Jurkat, Clone E6-1 (cell line): ENCODE data around the gene CDV3.

Source experiments
- DNase-seq: peaks from one replicate; pipeline ENCODE4 v3.0.0-alpha.2; 2011; ENCODE audit warnings: low read depth, low spot score
- H3K4me3 ChIP-seq: 2 replicates; pipeline ENCODE4 v1.5.1; 2011; ENCODE audit warnings: mild to moderate bottlenecking, low read length, control low read depth, moderate library complexity

CDV3 gene

GRCh38 chr3:133563186-133563591 is 10.3 kb upstream of the CDV3 start:
- no peak overlapping the region for H3K4me3 ChIP-seq
- DNase-seq, result no peak

- DNase-seq, result no peak
- H3K4me3 ChIP-seq, result no peak overlapping the region
These were observed 9.7 kb upstream of the CDV3 start for GRCh38 chr3:133563816-133564215.

DNA sequence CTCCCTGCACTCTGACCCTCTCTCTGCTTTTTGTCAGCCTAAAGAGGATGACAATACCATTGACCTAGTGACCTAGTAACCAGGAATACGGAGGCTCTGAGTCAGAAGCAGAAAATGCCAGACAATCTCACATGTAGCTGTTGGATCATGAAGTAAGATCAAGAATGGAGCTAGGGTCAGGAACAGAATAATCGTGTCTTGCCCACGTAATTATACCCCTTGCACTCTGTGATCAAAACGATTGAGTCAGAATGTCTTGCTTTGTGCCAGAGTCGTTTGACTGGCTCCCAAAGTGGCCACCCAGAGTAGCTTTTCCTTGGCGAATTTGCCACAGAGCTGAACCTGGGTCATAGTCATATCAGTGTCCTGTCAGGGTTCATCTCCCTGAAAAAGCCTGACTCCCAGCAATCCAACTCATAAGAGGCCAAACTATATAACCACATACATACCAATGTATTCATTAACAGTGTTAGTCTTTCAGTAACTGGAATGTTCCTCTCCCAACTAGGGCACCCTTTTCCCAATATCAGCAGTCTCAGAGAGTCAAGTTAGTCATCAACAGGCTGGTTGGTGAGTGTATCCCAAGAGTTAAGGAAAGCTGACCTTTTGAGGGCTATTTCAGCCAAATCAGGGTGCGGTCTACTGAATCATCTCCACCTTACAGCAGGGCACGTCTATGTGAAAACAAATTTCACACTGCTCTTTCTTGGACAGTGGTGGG is 5.0 kb upstream of the CDV3 start:
- DNase-seq, result no peak
- H3K4me3 ChIP-seq, result no peak overlapping the region

DNA sequence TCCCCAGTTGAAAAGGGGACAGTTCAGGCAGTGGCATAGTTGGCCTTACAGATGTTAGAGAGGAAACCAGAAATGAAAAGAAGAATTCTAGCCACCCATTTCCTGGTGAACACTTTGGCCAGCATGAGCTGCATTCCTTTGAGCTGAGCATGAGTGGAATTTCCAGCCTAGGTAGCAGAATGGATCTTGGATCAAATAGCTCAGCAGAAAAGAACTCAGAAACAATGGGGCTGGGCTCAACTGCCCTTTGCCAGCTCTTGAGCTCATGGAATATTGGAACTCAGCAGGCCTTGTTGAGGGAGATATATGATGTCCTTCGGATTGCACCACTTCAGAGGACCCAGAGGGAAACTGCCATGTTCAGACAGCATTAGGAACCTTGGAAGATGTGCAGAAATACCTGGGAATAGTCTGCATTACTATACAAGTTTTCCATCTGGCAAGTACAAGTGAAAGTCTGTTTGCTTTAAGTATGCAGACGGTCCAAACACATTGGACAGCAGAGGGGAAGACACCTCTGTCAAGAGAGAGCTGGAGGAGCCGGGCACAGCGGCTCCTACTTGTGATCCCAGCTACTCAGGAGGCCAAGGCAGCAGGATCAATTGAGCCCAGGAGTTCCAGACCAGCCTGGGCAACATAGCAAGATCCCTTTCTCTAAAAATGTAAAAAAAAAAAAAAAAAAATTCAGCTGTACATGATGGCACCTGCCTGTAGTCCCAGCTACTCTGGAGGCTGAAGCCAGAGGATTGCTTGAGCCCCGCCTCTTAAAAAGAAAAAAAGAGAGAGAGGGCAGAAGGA is 3.1 kb upstream of the CDV3 start:
- no peak for DNase-seq
- no peak overlapping the region for H3K4me3 ChIP-seq

GRCh38 chr3:133570937-133571320 is 2.6 kb upstream of the CDV3 start:
- H3K4me3 ChIP-seq, result no peak overlapping the region
- no peak for DNase-seq

DNA sequence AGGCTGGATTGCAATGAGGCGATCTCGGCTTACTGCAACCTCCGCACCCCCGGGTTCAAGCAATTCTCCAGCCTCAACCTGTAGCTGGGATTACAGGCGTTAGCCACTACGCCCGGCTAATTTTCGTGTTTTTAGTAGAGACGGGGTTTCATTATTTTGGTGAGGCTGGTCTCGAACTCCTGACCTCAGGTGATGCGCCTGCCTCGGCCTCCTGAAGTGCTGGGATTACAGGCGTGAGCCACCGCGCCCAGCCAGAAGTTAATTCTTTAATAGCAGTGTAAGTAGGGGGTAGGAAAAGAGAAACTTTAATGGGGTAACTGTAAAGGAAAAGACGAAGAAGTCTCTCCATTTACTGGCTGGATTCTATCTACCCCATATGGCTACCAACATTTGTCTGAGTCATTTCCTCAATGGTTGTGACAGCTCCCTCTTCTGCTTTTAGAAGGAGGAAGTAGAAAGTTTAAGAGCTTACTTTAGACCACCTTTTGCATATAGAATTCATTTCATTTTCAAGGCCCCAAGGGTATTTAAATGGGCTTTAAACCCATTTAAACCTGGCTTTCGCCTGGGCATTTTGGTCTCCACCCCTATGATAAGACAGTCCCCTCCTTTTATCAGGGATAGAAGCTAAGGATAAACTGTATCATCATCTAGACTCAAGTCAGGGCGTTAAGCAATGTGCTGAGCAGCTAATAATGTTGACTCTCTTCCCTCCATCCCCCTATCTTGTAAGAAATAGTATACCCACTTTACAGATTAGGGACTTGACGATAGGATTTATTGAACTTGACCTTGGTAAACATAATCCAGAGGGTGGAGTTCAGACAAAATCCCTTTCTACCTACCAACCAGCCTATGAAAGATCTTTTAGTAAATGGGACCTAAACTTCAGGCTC is 1.1 kb upstream of the CDV3 start:
- peak; percentile 43 for DNase-seq
- peak overlapping the region; percentile 48 for H3K4me3 ChIP-seq

DNA sequence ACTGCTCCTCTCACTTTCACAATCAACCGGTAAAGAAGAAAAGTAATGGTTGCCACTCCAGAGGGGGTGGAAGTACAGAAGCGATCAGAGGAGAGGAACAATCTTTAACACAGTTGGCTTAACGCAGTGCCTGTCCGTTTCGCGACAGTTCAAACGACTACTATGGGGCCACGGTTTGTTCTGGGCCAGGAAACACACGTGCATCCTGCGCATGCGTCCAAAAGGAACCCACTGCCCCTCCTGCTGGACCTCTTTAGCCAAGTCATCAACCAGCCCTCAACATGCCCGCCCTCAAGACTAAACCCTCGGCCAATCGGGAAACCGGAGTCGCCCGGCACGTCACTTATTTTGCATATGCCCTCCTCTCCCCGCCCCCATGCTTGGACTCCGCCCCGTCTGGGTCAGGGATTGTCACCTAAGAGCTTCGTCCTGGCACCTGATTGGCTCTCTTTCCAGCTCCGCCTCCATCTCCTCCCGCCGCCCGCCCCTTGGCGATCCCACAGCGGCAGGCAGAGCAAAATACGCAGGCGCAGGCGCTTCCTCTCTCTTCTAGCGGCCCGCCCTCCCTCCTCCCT is 345 bp upstream of the CDV3 start:
- H3K4me3 ChIP-seq, result peak overlapping the region; percentile 91
- peak; percentile 100 for DNase-seq

DNA sequence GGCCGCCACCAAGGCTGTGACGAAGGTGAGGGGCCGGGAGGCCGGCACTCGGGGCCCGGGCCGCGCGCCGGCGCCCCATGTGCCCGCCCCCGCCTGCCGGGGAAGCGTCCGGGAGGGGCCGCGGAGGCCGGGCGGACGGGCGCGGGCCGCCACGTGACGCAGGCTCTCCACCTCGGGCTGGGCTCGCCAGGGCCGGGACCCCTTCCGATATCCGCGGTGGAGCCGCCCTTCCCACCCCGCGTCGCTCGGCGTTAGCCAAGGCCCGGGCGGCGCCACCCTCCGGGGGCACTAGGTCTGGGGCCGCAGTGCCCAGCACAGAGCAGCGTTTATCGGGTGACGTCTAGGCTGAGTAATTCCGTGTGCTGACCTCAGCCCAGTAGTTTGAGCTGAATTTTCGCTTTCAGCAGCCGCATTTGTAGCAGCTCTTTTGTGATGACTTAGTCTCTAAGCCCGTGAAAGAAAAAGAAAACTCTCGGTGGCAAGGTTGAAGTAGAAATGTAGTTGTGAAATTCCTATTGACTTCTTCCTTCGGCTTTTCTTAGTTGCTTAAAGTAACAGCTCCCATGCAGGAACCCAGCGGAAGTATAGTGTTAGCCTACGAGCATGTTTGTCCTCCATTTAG is 885 bp downstream of the CDV3 start:
- peak overlapping the region; percentile 91 for H3K4me3 ChIP-seq
- peak; percentile 32 for DNase-seq

GRCh38 chr3:133575086-133575485 is 1.6 kb downstream of the CDV3 start:
- DNase-seq, result no peak
- H3K4me3 ChIP-seq, result peak overlapping the region; percentile 91

DNA sequence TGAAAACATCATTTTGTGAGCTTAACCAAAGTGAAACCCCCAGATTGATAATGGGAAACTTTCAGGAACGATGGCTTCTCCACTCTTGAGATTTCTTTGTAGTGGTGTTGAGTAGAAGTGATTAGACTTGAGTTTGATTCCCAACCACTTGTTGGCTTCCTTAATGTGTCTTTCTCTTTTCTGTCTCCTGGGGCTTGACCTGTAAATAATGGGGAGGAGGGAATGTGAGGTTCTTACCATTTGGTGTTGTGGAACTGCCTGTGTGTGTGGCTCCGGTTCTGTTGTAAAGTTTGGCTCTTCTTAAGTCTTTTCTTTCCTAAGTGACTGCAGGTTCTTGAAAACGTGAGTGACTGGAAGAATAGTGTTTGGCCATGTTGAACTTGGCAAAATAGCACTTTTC is 2.7 kb downstream of the CDV3 start:
- no peak overlapping the region for H3K4me3 ChIP-seq
- no peak for DNase-seq

- H3K4me3 ChIP-seq, result no peak overlapping the region
- peak; percentile 16 for DNase-seq
These were observed 5.2 kb downstream of the CDV3 start for GRCh38 chr3:133578548-133579191.

- no peak for DNase-seq
- H3K4me3 ChIP-seq, result no peak overlapping the region
These were observed 9.9 kb downstream of the CDV3 start for GRCh38 chr3:133583396-133583795.

DNA sequence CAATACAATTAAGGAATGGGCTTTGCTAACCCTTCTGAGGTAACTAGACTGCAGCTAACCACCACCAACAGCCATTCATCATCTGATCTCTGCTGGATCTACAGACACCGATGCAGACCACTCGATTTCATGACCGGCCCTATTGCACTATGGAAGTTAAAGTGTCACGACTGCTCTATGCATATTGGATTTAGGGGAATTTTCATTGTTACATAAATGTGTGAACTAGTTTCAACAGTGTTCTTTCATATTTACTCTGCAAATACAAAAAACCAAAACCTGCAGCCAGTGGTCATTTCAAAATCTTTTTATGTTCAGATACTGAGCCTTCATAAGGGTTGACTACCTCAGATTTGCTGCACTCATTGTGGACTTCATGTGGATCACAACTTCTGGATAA is 14.5 kb downstream of the CDV3 start:
- H3K4me3 ChIP-seq, result no peak overlapping the region
- no peak for DNase-seq

- no peak for DNase-seq
- no peak overlapping the region for H3K4me3 ChIP-seq
These were observed 15.4 kb downstream of the CDV3 start for GRCh38 chr3:133588784-133589465.

DNA sequence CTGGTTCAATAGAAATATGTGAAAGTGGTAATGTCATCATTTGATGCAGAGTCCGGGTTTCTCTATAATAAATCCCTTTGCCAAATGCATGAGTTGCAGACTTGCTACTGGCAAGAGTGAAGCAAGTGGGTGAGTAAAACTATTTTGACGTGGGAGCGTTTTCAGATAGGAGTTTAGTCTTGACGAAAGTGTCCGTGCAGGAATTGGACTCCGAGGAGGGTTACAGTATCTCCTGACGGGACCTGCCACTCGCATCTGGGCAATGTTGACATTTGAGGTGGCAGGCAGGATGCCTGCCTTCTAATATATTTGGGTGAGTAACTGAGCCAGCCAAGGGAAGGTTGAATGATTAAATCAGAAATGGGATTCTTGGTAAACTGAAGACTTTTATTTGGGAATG is 16.0 kb downstream of the CDV3 start:
- H3K4me3 ChIP-seq, result no peak overlapping the region
- no peak for DNase-seq

GRCh38 chr3:133591271-133591742 is 17.8 kb downstream of the CDV3 start:
- no peak for DNase-seq
- no peak overlapping the region for H3K4me3 ChIP-seq

GRCh38 chr3:133592843-133593242 is 19.4 kb downstream of the CDV3 start:
- DNase-seq, result no peak
- no peak overlapping the region for H3K4me3 ChIP-seq

GRCh38 chr3:133593243-133593642 is 19.8 kb downstream of the CDV3 start:
- no peak overlapping the region for H3K4me3 ChIP-seq
- DNase-seq, result no peak
